Neutrophil (primary cell): ENCODE measurements around the gene GAS2L3.

Source experiments
- H3K27ac ChIP-seq: fragments of 200-600 bp; sonication (generic); 2 replicates; pipeline ENCODE4 v1.5.1; 2016; ENCODE audit warnings: mild to moderate bottlenecking, moderate library complexity
- H3K27me3 ChIP-seq: fragments of 200-600 bp; sonication (generic); 2 replicates; pipeline ENCODE4 v1.6.0; 2016; ENCODE audit warnings: mild to moderate bottlenecking
- H3K36me3 ChIP-seq: fragments of 200-600 bp; sonication (generic); 2 replicates; pipeline ENCODE4 v1.5.1; 2017
- H3K4me1 ChIP-seq, 2 experiments: fragments of 200-600 bp in 1 of 2; sonication (generic) in 1 of 2; 1 replicate in 1 of 2; 2 replicates in 1 of 2; pipeline versions ENCODE4 v1.5.1 to v1.6.1; 2013 to 2016; ENCODE audit warnings: low read depth in 1 of 2, low read length in 1 of 2, mild to moderate bottlenecking in 1 of 2, moderate library complexity in 1 of 2; ENCODE audit not compliant: control insufficient read depth in 1 of 2, insufficient read depth in 1 of 2
- H3K4me3 ChIP-seq, 2 experiments: fragments of 200-600 bp in 1 of 2; sonication (generic) in 1 of 2; 1 replicate in 1 of 2; 2 replicates in 1 of 2; pipeline ENCODE4 v1.5.1; 2013 to 2016; ENCODE audit warnings: low read depth in 1 of 2, low read length in 1 of 2, mild to moderate bottlenecking in 1 of 2, moderate library complexity in 1 of 2
- H3K9me3 ChIP-seq: fragments of 200-600 bp; sonication (generic); 2 replicates; pipeline ENCODE4 v1.5.1; 2016
- CTCF ChIP-seq: fragments of 200-600 bp; sonication (generic); IDR thresholded peaks from 2 replicates; pipeline ENCODE4 v1.5.1; 2016; ENCODE audit warnings: antibody characterized with exemption

GAS2L3 gene

GRCh38 chr12:100576331-100577036 lies 3.0 kb downstream of the GAS2L3 start:
- TF ChIP-seq CTCF: no peak
- H3K27me3 ChIP-seq: peaks cover 34% of the 10 kb centered on the region
- no peak overlapping the region for H3K27ac ChIP-seq
- no peak overlapping the region for H3K4me3 ChIP-seq
- H3K4me1 ChIP-seq: peaks cover 18 to 20% of the 10 kb centered on the region in 2 experiments
- H3K9me3 ChIP-seq: no peaks in the 10 kb centered on the region
- no peaks in the 10 kb centered on the region for H3K36me3 ChIP-seq

GRCh38 chr12:100578923-100579322 lies 5.4 kb downstream of the GAS2L3 start:
- peaks cover 2% of the 10 kb centered on the region for H3K9me3 ChIP-seq
- no peak overlapping the region for H3K4me3 ChIP-seq
- peaks cover 12% of the 10 kb centered on the region for H3K27me3 ChIP-seq
- H3K27ac ChIP-seq: no peak overlapping the region
- no peaks in the 10 kb centered on the region for H3K36me3 ChIP-seq
- TF ChIP-seq CTCF: no peak
- H3K4me1 ChIP-seq: peaks cover 9 to 11% of the 10 kb centered on the region in 2 experiments

- H3K27ac ChIP-seq: no peak overlapping the region
- peaks cover 2% of the 10 kb centered on the region for H3K9me3 ChIP-seq
- peaks cover 0 to 2% of the 10 kb centered on the region in 2 experiments for H3K4me1 ChIP-seq
- TF ChIP-seq CTCF: no peak
- H3K27me3 ChIP-seq: peaks cover 3% of the 10 kb centered on the region
- H3K4me3 ChIP-seq: no peak overlapping the region
- no peaks in the 10 kb centered on the region for H3K36me3 ChIP-seq
These were observed 6.4 kb downstream of the GAS2L3 start for GRCh38 chr12:100579844-100580243.

- H3K9me3 ChIP-seq: peaks cover 7% of the 10 kb centered on the region
- no peaks in the 10 kb centered on the region for H3K4me1 ChIP-seq
- no peak overlapping the region for H3K27ac ChIP-seq
- no peak overlapping the region for H3K4me3 ChIP-seq
- no peak for TF ChIP-seq CTCF
- no peaks in the 10 kb centered on the region for H3K36me3 ChIP-seq
- H3K27me3 ChIP-seq: no peaks in the 10 kb centered on the region
These were observed 10.8 kb downstream of the GAS2L3 start for GRCh38 chr12:100584256-100584655.

GRCh38 chr12:100591979-100592378 lies 18.5 kb downstream of the GAS2L3 start:
- H3K36me3 ChIP-seq: no peaks in the 10 kb centered on the region
- no peak for TF ChIP-seq CTCF
- peaks cover 4% of the 10 kb centered on the region for H3K9me3 ChIP-seq

More at GRCh38 chr12:100591979-100592378, 18.5 kb downstream of the GAS2L3 start:
- Histone ChIP-seq H3K27me3 (no peaks in the 10 kb centered on the region), H3K4me1 (no peaks in the 10 kb centered on the region), H3K4me3 (no peak overlapping the region), H3K27ac (no peak overlapping the region)
